HCT116 (cell line): ENCODE measurements around the gene OARD1.

Experiments
- EGR1 ChIP-seq: IDR thresholded peaks from 2 replicates; pipeline ENCODE4 v1.6.1; 2012; ENCODE audit warnings: low read depth
- POLR2A ChIP-seq: IDR thresholded peaks from 2 replicates; pipeline ENCODE4 v1.7.0; 2011; ENCODE audit warnings: borderline replicate concordance; ENCODE audit not compliant: insufficient read depth, insufficient read length; ENCODE audit errors: extremely low read depth
- SRF ChIP-seq: IDR thresholded peaks from 2 replicates; pipeline ENCODE4 v1.6.1; 2012; ENCODE audit warnings: low read depth
- TF ChIP-seq, protein P1 (sequence below), 3 experiments: fragments of 200-600 bp in 1 of 3; sonication (generic) in 1 of 3; IDR thresholded peaks in 2 of 3; conservative IDR thresholded peaks in 1 of 3; 2 replicates each; pipeline ENCODE4 v1.5.1; 2012 to 2017; ENCODE audit warnings: low read depth in 2 of 3, low read length in 2 of 3, antibody characterized with exemption in 1 of 3, borderline replicate concordance in 1 of 3, control low read depth in 1 of 3, mild to moderate bottlenecking in 1 of 3, mixed read lengths in 1 of 3, mixed run types in 1 of 3, moderate library complexity in 1 of 3; ENCODE audit not compliant: insufficient read depth in 1 of 3

DNA sequence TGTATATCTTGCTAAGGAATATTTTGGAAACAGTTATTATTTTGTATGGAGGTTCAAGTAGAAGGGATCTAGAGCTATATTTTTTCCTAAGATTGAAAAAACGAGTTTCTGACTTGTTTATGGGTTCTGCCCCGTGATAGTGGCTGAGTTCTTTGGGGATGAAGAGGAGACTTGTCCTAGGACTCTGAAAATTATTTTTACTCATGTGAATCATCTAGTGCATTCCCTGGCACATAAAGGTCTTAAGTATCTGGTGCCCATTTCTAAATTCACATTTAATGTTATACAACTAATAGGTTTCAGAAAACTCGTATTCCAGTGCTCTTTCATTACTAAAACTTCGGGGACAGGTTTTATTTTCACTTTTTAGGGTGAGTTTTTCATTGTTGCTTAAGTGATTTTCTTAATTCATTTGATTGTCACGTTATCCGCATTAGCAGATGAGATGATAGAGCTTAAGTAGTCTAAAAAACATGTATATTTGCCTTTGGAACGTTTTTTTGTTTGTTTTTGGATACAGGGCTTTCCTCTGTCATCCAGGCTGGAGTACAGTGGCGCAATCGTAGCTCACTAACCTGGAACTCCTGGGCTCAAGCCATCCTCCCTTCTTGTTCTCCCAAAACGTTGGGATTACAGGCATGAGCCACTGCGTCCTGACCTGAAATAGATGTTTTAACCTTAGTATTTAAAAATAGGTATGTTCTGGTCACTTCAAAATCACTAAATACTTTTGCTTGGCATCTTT, 2.7 kb upstream of the OARD1 start:
- TF ChIP-seq, protein P1, sequence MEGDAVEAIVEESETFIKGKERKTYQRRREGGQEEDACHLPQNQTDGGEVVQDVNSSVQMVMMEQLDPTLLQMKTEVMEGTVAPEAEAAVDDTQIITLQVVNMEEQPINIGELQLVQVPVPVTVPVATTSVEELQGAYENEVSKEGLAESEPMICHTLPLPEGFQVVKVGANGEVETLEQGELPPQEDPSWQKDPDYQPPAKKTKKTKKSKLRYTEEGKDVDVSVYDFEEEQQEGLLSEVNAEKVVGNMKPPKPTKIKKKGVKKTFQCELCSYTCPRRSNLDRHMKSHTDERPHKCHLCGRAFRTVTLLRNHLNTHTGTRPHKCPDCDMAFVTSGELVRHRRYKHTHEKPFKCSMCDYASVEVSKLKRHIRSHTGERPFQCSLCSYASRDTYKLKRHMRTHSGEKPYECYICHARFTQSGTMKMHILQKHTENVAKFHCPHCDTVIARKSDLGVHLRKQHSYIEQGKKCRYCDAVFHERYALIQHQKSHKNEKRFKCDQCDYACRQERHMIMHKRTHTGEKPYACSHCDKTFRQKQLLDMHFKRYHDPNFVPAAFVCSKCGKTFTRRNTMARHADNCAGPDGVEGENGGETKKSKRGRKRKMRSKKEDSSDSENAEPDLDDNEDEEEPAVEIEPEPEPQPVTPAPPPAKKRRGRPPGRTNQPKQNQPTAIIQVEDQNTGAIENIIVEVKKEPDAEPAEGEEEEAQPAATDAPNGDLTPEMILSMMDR (IDR thresholded peaks at IDR 0.05 in 2 of 3, conservative IDR thresholded peaks at IDR 0.05 in 1 of 3; ENCODE audit: borderline replicate concordance in 1 of 3, insufficient read depth in 1 of 3, low read depth in 2 of 3, low read length in 2 of 3): no peak
- TF ChIP-seq SRF (no peak), POLR2A (no peak), EGR1 (no peak)
